IMR-90 (cell line): ENCODE results near the gene MCM3AP. TPM values are rescaled to one million over a fixed set of nuclear protein-coding genes. Genes with fewer than 3 reads are reported as not detected.

Source experiments
- ATAC-seq: fragments of 200-7000 bp; cut with Tn5 transposase; 2 replicates; pipeline ENCODE4 v1.9.1; 2020; ENCODE audit warnings: low read depth, mild to moderate bottlenecking, moderate library complexity
- BruUV-seq: library from RNA; stranded (reverse); fragments of 400-500 nt; replicated peaks from 2 replicates; lab custom pipeline; 2021; lab: Mats Ljungman, UMichigan
- CTCF ChIA-PET: fragments of 300-600 bp; formaldehyde crosslinking; extraction: SDS; loops from one replicate; lab custom pipeline; 2021; ENCODE audit warnings: antibody characterized with exemption; lab: Yijun Ruan, JAX
- POLR2A ChIA-PET: fragments of 300-600 bp; sonication (Branson Sonifier 250); formaldehyde crosslinking; loops from one replicate; lab custom pipeline; 2022; ENCODE audit warnings: antibody characterized with exemption; ENCODE audit not compliant: unreplicated experiment; lab: Charles Lee
- DNase-seq: peaks from one replicate; pipeline ENCODE4 v3.0.0; 2013
- H2AFZ ChIP-seq: replicated peaks from 2 replicates; pipeline ENCODE3; 2013; ENCODE audit warnings: low read length, mild to moderate bottlenecking; ENCODE audit not compliant: poor library complexity
- H2AK5ac ChIP-seq: 2 replicates; pipeline ENCODE4 v1.6.1; 2013; ENCODE audit warnings: low read depth, low read length, inconsistent platforms
- H2AK9ac ChIP-seq: replicated peaks from 2 replicates; pipeline ENCODE3; 2013; ENCODE audit warnings: mild to moderate bottlenecking, low read depth, low read length, moderate library complexity; ENCODE audit not compliant: poor library complexity
- H2BK120ac ChIP-seq: 2 replicates; pipeline ENCODE4 v1.6.1; 2013; ENCODE audit warnings: low read depth, low read length, inconsistent platforms
- H2BK15ac ChIP-seq: 3 replicates; pipeline ENCODE4 v1.6.1; 2013; ENCODE audit warnings: low read depth, low read length, inconsistent platforms
- H2BK20ac ChIP-seq: 2 replicates; pipeline ENCODE4 v1.6.1; 2013; ENCODE audit warnings: low read depth, mild to moderate bottlenecking, inconsistent platforms, low read length, moderate library complexity
- H2BK5ac ChIP-seq: 2 replicates; pipeline ENCODE4 v1.6.1; 2013; ENCODE audit warnings: mild to moderate bottlenecking, low read depth, low read length, inconsistent platforms; ENCODE audit not compliant: poor library complexity, severe bottlenecking
- H3K14ac ChIP-seq: replicated peaks from 2 replicates; pipeline ENCODE4 v1.6.1; 2013; ENCODE audit warnings: low read depth, low read length, inconsistent platforms
- H3K18ac ChIP-seq: 2 replicates; pipeline ENCODE4 v1.6.1; 2013; ENCODE audit warnings: low read depth, low read length, control low read depth
- H3K23ac ChIP-seq: 2 replicates; pipeline ENCODE4 v1.6.1; 2013; ENCODE audit warnings: low read depth, low read length, inconsistent platforms
- H3K27ac ChIP-seq: 2 replicates; pipeline ENCODE4 v1.5.1; 2013; ENCODE audit warnings: mild to moderate bottlenecking, control low read depth, low read length; ENCODE audit not compliant: insufficient read depth
- H3K27me3 ChIP-seq: 2 replicates; pipeline ENCODE4 v1.6.1; 2013; ENCODE audit warnings: low read length; ENCODE audit not compliant: control insufficient read depth, insufficient read depth
- H3K36me3 ChIP-seq: 2 replicates; pipeline ENCODE4 v1.6.1; 2013; ENCODE audit warnings: low read length, mixed read lengths; ENCODE audit not compliant: control insufficient read depth, insufficient read depth
- H3K4ac ChIP-seq: 2 replicates; pipeline ENCODE4 v1.6.1; 2013; ENCODE audit warnings: low read depth, low read length, inconsistent platforms
- H3K4me1 ChIP-seq: 2 replicates; pipeline ENCODE4 v1.6.1; 2013; ENCODE audit warnings: low read length, mixed read lengths; ENCODE audit not compliant: control insufficient read depth, insufficient read depth
- H3K4me2 ChIP-seq: 2 replicates; pipeline ENCODE4 v1.6.1; 2013; ENCODE audit warnings: low read depth, mild to moderate bottlenecking, control low read depth, low read length, moderate library complexity
- H3K4me3 ChIP-seq: 2 replicates; pipeline ENCODE4 v1.5.1; 2013; ENCODE audit warnings: low read depth, mild to moderate bottlenecking, control low read depth, low read length, moderate library complexity; ENCODE audit not compliant: insufficient read depth
- H3K56ac ChIP-seq: 2 replicates; pipeline ENCODE4 v1.6.1; 2013; ENCODE audit warnings: low read length, inconsistent platforms; ENCODE audit not compliant: insufficient read depth; ENCODE audit errors: extremely low read depth
- H3K79me1 ChIP-seq, 2 experiments: 2 replicates each; pipeline ENCODE4 v1.6.1; 2013; ENCODE audit warnings: low read length in 2 of 2, inconsistent platforms in 1 of 2, low read depth in 1 of 2
- H3K9ac ChIP-seq: 2 replicates; pipeline ENCODE4 v1.6.1; 2013; ENCODE audit warnings: low read depth, low read length, control low read depth
- H3K9me1 ChIP-seq: 2 replicates; pipeline ENCODE4 v1.6.1; 2013; ENCODE audit warnings: low read length, inconsistent platforms; ENCODE audit not compliant: insufficient read depth
- H3K9me3 ChIP-seq: 2 replicates; pipeline ENCODE4 v1.6.1; 2013; ENCODE audit warnings: low read length; ENCODE audit not compliant: control insufficient read depth, insufficient read depth
- H4K20me1 ChIP-seq: 2 replicates; pipeline ENCODE4 v1.6.1; 2013; ENCODE audit warnings: low read length, inconsistent platforms; ENCODE audit not compliant: insufficient read depth
- H4K5ac ChIP-seq: 2 replicates; pipeline ENCODE4 v1.6.1; 2013; ENCODE audit warnings: mild to moderate bottlenecking, low read depth, low read length, control low read depth
- H4K8ac ChIP-seq, 2 experiments: 2 replicates each; pipeline ENCODE4 v1.6.1; 2013; ENCODE audit warnings: low read depth in 2 of 2, low read length in 2 of 2, control low read depth in 1 of 2, inconsistent platforms in 1 of 2
- H4K91ac ChIP-seq: 2 replicates; pipeline ENCODE4 v1.6.1; 2013; ENCODE audit warnings: low read depth, low read length, inconsistent platforms; ENCODE audit not compliant: insufficient read depth
- BHLHE40 ChIP-seq: fragments of 150-350 bp; IDR thresholded peaks from 2 replicates; pipeline ENCODE4 v1.6.1; 2016; ENCODE audit warnings: mild to moderate bottlenecking, low read depth, low read length
- CEBPB ChIP-seq: IDR thresholded peaks from 2 replicates; pipeline ENCODE4 v1.6.1; 2012; ENCODE audit warnings: low read depth, low read length, improper control_type of control experiment
- FOS ChIP-seq: fragments of 150-350 bp; IDR thresholded peaks from 2 replicates; pipeline ENCODE4 v1.6.1; 2016; ENCODE audit warnings: low read depth, low read length
- MAFK ChIP-seq: IDR thresholded peaks from 2 replicates; pipeline ENCODE4 v1.6.1; 2012; ENCODE audit warnings: low read depth, low read length, improper control_type of control experiment
- MAZ ChIP-seq: IDR thresholded peaks from 2 replicates; pipeline ENCODE4 v1.6.1; 2012; ENCODE audit warnings: low read depth, mild to moderate bottlenecking, low read length, improper control_type of control experiment, moderate library complexity, borderline replicate concordance
- MXI1 ChIP-seq: IDR thresholded peaks from 2 replicates; pipeline ENCODE4 v1.6.1; 2012; ENCODE audit warnings: low read depth, mild to moderate bottlenecking, low read length, moderate library complexity, borderline replicate concordance
- POLR2A ChIP-seq: IDR thresholded peaks from 2 replicates; pipeline ENCODE4 v1.6.1; 2012; ENCODE audit warnings: mild to moderate bottlenecking, low read depth, low read length
- RAD21 ChIP-seq: IDR thresholded peaks from 2 replicates; pipeline ENCODE4 v1.6.1; 2012; ENCODE audit warnings: low read length, improper control_type of control experiment
- RCOR1 ChIP-seq: IDR thresholded peaks from 2 replicates; pipeline ENCODE4 v1.6.1; 2012; ENCODE audit warnings: mild to moderate bottlenecking, low read length, improper control_type of control experiment; ENCODE audit not compliant: insufficient replicate concordance
- RFX5 ChIP-seq: IDR thresholded peaks from 2 replicates; pipeline ENCODE4 v1.8.0; 2012; ENCODE audit warnings: low read depth, mild to moderate bottlenecking, low read length, moderate library complexity
- WGBS, 2 experiments: methylation state at CpG; one replicate each; pipeline versions ENCODE4 v1.1.5 to v1.1.7; 2013; ENCODE audit warnings: missing lambda C conversion rate in 2 of 2; ENCODE audit not compliant: insufficient read length in 1 of 2; ENCODE audit errors: extremely low coverage in 2 of 2; 5-methylcytosine and 5-hydroxymethylcytosine counted together
- dilution Hi-C: fragments of 300-500 bp; cut with HindIII; formaldehyde crosslinking; loops from one replicate; pipeline ENCODE4 v1.14.3; 2018; ENCODE audit warnings: low sequenced_read_pairs; ENCODE audit not compliant: unreplicated experiment
- in situ Hi-C: fragments of 300-500 bp; cut with MboI; formaldehyde crosslinking; loops from 3 replicates; pipeline ENCODE4 v1.14.3; 2019; ENCODE audit warnings: low sequenced_read_pairs, inconsistent platforms, mixed read lengths
- intact Hi-C: fragments of 100-400 bp; cut with micrococcal nuclease; formaldehyde crosslinking; loops from 2 replicates; pipeline ENCODE4 v1.10.0; 2022
- polyA plus RNA-seq, 3 experiments: library from polyadenylated mRNA; depleted of rRNA; stranded (reverse); fragments of >200 nt; gene quantifications; 2 replicates each; pipeline ENCODE4 v1.2.3, GENCODE V29; 2012; ENCODE audit warnings: low replicate concordance in 1 of 3
- total RNA-seq: library from RNA; depleted of rRNA; stranded (reverse); fragments of >200 nt; gene quantifications from 2 replicates; pipeline ENCODE4 v1.2.3, GENCODE V29; 2012

Gene MCM3AP
- total and polyA plus RNA-seq, 2 of the 4 experiments (the other 2 are of a cell fraction): 46.5 to 63.1 TPM

DNA sequence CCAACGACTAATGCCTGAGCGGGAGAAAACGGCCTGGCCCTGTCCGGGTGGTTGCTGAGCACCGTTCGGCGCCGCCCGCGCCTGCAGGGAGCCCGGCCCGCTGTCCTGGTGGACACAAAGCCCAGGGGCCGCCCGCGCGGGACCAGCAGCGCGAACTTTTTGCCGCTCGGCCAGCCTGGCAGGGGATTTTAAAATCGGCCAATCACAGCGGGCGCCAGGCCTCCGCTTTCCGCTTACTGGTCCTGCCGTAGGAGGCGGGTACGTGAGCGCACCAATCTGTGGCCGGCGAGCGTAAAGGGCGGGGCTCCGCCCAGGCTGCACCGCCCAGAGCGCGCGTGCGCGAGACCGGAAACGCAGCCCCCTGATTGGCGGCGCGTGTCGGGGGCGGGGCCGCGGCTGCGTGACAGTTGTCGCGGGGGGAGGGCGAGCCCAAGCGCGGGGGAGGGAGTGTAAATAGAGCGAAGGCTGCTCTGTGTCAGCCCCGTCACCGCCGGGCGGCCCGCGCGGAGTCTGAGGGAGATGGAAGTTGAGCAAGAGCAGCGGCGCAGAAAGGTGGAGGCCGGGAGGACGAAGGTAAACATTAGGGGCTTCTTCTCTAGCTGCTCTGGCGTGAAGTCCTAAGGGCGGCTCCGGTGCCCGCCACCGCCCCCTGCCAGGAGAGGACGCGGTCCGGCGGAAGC, 38.4 kb upstream of the MCM3AP start, which contains the start of the genes C21orf58 and PCNT:
Gene C21orf58, minus strand, starts transcription at position 161 of the 680 bp plus-strand sequence. CDS start 1,132 bp downstream, outside the sequence.
Gene PCNT, plus strand, starts transcription at position 447 of the 680 bp plus-strand sequence. Its CDS starts 73 bp downstream, at position 520.
- H4K91ac ChIP-seq: peak within 1 kb of the TSS; percentile 63
- ChIA-PET POLR2A (no interaction called here), CTCF (no interaction called here)
- H3K23ac ChIP-seq: peak within 1 kb of the TSS; percentile 77
- H3K9me1 ChIP-seq: peaks cover 9% of the 10 kb centered on the region; the same call in 1 of the 2 replicates
- H2AFZ ChIP-seq: peak within 1 kb of the TSS; percentile 93
- peak within 1 kb of the TSS; percentile 77 for H3K56ac ChIP-seq
- H3K27me3 ChIP-seq: no peaks in the 10 kb centered on the region
- 0% methylated on average over 28 of the region's 76 CpGs; no CpG with 5 or more reads in 1 of the 2 experiments for WGBS, 2 experiments
- H2BK20ac ChIP-seq: no peak within 1 kb of the TSS
- no peak within 1 kb of the TSS for H3K18ac ChIP-seq
- H2BK15ac ChIP-seq: no peak within 1 kb of the TSS; the same call in 2 of the 3 replicates
- H4K20me1 ChIP-seq: peaks cover 13% of the 10 kb centered on the region
- DNase-seq (peak; percentile 97), ATAC-seq (peak; percentile 85)
- H2AK5ac ChIP-seq: peak within 1 kb of the TSS; percentile 71
- intact Hi-C loops (loop anchor here (10.0 kb wide), 1 partner anchor 349 kb away; no protein-coding TSS in a partner anchor), dilution Hi-C loops (no loop called here), in situ Hi-C loops (no loop called here)
- H3K36me3 ChIP-seq: peaks cover 3% of the 10 kb centered on the region
- peak within 1 kb of the TSS; percentile 98 for H2AK9ac ChIP-seq
- peak within 1 kb of the TSS; percentile 76 for H3K27ac ChIP-seq
- H2BK120ac ChIP-seq: peak within 1 kb of the TSS; percentile 2; the same call in 1 of the 2 replicates
- H4K8ac ChIP-seq: peak within 1 kb of the TSS; percentile 57 to 79
- H3K9ac ChIP-seq: peak within 1 kb of the TSS; percentile 85
- H3K4me3 ChIP-seq: peak within 1 kb of the TSS; percentile 85
- peaks cover 19 to 60% of the 10 kb centered on the region in 2 experiments for H3K79me1 ChIP-seq
- H3K4ac ChIP-seq: peak within 1 kb of the TSS; percentile 87
- peak within 1 kb of the TSS; percentile 96 for H3K4me2 ChIP-seq
- peak within 1 kb of the TSS; percentile 85 for H2BK5ac ChIP-seq
- H4K5ac ChIP-seq: peak within 1 kb of the TSS; percentile 36
- peaks cover 11% of the 10 kb centered on the region for H3K4me1 ChIP-seq
- no peaks in the 10 kb centered on the region for H3K9me3 ChIP-seq
- 0 out of 2 replicates have a peak, but pooled peaks have one; percentile 26 for TF ChIP-seq BHLHE40
- TF ChIP-seq RFX5: no peak
- TF ChIP-seq MAFK: no peak
- TF ChIP-seq MXI1: peak; percentile 34; the same call in 1 of the 2 replicates
- peak; percentile 45; the same call in 1 of the 2 replicates for TF ChIP-seq FOS
- peak; percentile 53; the same call in 1 of the 2 replicates for TF ChIP-seq POLR2A
- TF ChIP-seq MAZ: peak; percentile 69; the same call in 1 of the 2 replicates
- no peak for TF ChIP-seq RAD21
- TF ChIP-seq RCOR1: no peak
- peak; percentile 43; the same call in 1 of the 2 replicates for TF ChIP-seq CEBPB
- BruUV-seq: no TSS peak
- peak within 1 kb of the TSS; percentile 91 for H3K14ac ChIP-seq
